ENCODE measurements around the gene TXK. TPM values are rescaled to one million over a fixed set of nuclear protein-coding genes. Genes with fewer than 3 reads are reported as not detected.

Gene TXK
- total and polyA plus RNA-seq, 2 of the 13 experiments (the other 11 are each of a cell fraction or from before 2014, with no cell fraction given): not detected

DNA sequence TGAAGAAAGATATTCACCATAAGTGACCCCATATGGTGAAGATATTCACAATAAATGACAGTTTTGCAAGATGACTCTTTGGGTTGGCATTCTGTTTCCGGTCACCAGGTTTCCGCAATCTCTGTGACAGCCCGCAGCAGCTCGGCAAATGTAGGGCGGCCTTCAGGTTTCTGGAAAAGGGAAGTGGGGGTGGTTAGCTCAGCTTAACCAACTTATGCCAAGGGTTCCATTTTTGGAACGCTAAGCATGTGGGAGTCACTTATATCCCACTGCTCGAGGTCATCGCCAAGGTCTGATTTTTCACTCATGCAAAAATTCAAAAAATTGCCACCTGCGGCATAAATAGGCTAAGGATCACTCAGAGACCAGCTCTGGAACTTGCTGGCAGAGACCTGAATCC, 66.5 kb downstream of the TXK start (continued):
- TF ChIP-seq, protein P1, sequence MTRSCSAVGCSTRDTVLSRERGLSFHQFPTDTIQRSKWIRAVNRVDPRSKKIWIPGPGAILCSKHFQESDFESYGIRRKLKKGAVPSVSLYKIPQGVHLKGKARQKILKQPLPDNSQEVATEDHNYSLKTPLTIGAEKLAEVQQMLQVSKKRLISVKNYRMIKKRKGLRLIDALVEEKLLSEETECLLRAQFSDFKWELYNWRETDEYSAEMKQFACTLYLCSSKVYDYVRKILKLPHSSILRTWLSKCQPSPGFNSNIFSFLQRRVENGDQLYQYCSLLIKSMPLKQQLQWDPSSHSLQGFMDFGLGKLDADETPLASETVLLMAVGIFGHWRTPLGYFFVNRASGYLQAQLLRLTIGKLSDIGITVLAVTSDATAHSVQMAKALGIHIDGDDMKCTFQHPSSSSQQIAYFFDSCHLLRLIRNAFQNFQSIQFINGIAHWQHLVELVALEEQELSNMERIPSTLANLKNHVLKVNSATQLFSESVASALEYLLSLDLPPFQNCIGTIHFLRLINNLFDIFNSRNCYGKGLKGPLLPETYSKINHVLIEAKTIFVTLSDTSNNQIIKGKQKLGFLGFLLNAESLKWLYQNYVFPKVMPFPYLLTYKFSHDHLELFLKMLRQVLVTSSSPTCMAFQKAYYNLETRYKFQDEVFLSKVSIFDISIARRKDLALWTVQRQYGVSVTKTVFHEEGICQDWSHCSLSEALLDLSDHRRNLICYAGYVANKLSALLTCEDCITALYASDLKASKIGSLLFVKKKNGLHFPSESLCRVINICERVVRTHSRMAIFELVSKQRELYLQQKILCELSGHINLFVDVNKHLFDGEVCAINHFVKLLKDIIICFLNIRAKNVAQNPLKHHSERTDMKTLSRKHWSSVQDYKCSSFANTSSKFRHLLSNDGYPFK (CRISPR knock-in tag; IDR thresholded peaks at IDR 0.05; ENCODE audit: borderline replicate concordance): no peak
- TF ChIP-seq ZNF138 (CRISPR knock-in tag; IDR thresholded peaks at IDR 0.05; ENCODE audit: low read depth) (no peak), ZNF792 (CRISPR knock-in tag; IDR thresholded peaks at IDR 0.05) (no peak), ERF (CRISPR knock-in tag; IDR thresholded peaks at IDR 0.05) (no peak), RBFOX2 (IDR thresholded peaks at IDR 0.05; ENCODE audit: low read depth, low read length) (no peak)

DNA sequence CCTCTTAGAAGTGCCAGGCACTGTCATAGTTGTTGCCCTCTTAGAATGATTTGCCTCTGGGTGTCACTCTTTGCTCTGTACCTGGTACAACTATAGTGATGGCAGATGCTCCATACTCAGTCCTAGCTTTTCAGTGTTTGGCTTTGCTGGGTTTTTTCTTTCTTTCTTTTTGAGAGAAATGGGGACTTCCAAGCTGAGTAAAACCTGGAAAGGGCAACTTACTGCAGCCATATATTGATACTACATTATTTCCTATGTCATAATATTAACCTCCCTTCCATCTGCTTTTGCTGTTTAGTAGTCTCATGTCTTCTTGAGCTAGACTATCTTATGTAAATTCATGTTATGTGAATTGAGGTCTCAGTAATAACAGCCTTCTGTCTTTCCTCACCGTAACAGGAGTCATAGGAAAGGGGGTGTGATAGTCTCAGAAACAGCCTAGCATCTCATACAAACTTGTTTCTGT, 68.4 kb downstream of the TXK start:
- Histone ChIP-seq H4K20me1 (ENCODE audit: insufficient read depth, low read length) (no peaks in the 10 kb centered on the region), H3K27me3 (ENCODE audit: control insufficient read depth in 1 of 2, insufficient read depth in 2 of 2, low read length in 2 of 2) (no peaks in the 10 kb centered on the region), H2AFZ (ENCODE audit: low read length) (no peak overlapping the region), H3K36me3 (replicated peaks in 1 of 2; ENCODE audit: control insufficient read depth in 1 of 2, insufficient read depth in 2 of 2, low read length in 2 of 2) (no peaks in the 10 kb centered on the region), H3K9ac (ENCODE audit: insufficient read depth, low read depth, low read length) (no peak overlapping the region), H3K4me1 (ENCODE audit: insufficient read depth, low read length) (no peaks in the 10 kb centered on the region), H3K4me3 (replicated peaks in 1 of 3; ENCODE audit: insufficient read depth in 1 of 3, low read depth in 2 of 3, low read length in 3 of 3) (no peak overlapping the region), H3K79me2 (ENCODE audit: insufficient read depth, low read length) (no peaks in the 10 kb centered on the region), H3K9me3 (ENCODE audit: low read length) (no peaks in the 10 kb centered on the region), H3K4me2 (ENCODE audit: low read depth, low read length) (no peak overlapping the region), H3K27ac (ENCODE audit: extremely low read length, insufficient read depth, low read length) (no peak overlapping the region)
- ChIA-PET CTCF (ENCODE audit: low intra/inter-chr PET ratio, low total read pairs) (no interaction called here), POLR2A (no interaction called here)
- ATAC-seq (no peak), FAIRE-seq (no peak), DNase-seq (ENCODE audit: low spot score) (no peak)
- TF ChIP-seq ZFP1 (CRISPR knock-in tag; IDR thresholded peaks at IDR 0.05): no peak
- TF ChIP-seq ZNF12 (CRISPR knock-in tag; IDR thresholded peaks at IDR 0.05): no peak
- no peak for TF ChIP-seq TAF1 (CRISPR knock-in tag; IDR thresholded peaks at IDR 0.05)
- TF ChIP-seq, protein P2, sequence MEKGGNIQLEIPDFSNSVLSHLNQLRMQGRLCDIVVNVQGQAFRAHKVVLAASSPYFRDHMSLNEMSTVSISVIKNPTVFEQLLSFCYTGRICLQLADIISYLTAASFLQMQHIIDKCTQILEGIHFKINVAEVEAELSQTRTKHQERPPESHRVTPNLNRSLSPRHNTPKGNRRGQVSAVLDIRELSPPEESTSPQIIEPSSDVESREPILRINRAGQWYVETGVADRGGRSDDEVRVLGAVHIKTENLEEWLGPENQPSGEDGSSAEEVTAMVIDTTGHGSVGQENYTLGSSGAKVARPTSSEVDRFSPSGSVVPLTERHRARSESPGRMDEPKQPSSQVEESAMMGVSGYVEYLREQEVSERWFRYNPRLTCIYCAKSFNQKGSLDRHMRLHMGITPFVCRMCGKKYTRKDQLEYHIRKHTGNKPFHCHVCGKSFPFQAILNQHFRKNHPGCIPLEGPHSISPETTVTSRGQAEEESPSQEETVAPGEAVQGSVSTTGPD (CRISPR knock-in tag; IDR thresholded peaks at IDR 0.05): no peak
- no peak for TF ChIP-seq KMT2A (CRISPR knock-in tag; IDR thresholded peaks at IDR 0.05)
- TF ChIP-seq, protein P3, sequence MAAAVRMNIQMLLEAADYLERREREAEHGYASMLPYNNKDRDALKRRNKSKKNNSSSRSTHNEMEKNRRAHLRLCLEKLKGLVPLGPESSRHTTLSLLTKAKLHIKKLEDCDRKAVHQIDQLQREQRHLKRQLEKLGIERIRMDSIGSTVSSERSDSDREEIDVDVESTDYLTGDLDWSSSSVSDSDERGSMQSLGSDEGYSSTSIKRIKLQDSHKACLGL (CRISPR knock-in tag; IDR thresholded peaks at IDR 0.05): no peak
- TF ChIP-seq ZBTB38 (CRISPR knock-in tag; IDR thresholded peaks at IDR 0.05): no peak
- no peak for TF ChIP-seq ZNF619 (CRISPR knock-in tag; IDR thresholded peaks at IDR 0.05)
- TF ChIP-seq, protein P4, sequence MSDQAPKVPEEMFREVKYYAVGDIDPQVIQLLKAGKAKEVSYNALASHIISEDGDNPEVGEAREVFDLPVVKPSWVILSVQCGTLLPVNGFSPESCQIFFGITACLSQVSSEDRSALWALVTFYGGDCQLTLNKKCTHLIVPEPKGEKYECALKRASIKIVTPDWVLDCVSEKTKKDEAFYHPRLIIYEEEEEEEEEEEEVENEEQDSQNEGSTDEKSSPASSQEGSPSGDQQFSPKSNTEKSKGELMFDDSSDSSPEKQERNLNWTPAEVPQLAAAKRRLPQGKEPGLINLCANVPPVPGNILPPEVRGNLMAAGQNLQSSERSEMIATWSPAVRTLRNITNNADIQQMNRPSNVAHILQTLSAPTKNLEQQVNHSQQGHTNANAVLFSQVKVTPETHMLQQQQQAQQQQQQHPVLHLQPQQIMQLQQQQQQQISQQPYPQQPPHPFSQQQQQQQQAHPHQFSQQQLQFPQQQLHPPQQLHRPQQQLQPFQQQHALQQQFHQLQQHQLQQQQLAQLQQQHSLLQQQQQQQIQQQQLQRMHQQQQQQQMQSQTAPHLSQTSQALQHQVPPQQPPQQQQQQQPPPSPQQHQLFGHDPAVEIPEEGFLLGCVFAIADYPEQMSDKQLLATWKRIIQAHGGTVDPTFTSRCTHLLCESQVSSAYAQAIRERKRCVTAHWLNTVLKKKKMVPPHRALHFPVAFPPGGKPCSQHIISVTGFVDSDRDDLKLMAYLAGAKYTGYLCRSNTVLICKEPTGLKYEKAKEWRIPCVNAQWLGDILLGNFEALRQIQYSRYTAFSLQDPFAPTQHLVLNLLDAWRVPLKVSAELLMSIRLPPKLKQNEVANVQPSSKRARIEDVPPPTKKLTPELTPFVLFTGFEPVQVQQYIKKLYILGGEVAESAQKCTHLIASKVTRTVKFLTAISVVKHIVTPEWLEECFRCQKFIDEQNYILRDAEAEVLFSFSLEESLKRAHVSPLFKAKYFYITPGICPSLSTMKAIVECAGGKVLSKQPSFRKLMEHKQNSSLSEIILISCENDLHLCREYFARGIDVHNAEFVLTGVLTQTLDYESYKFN (CRISPR knock-in tag; conservative IDR thresholded peaks at IDR 0.05): no peak
- in situ Hi-C loops (cut with HindIII; ENCODE audit: extremely low pct_ligation_motif_present, low pct_unique_long_range_greater_than_20kb) (no loop called here), intact Hi-C loops (cut with micrococcal nuclease; ENCODE audit: unreplicated experiment) (no loop called here)
- 6% methylated on average over 1 of the region's 1 CpG for WGBS (ENCODE audit: low lambda C conversion rate)
- no TSS peak for BruUV-seq (replicated peaks)

All from HepG2 (cell line).